OCI-LY3 (cell line): Measurements from ENCODE around the gene RPL37.

Experiments
- EZH2phosphoT487 ChIP-seq: fragments of 200-600 bp; shearing (Covaris generic); IDR thresholded peaks from 2 replicates; pipeline ENCODE4 v1.6.1; 2018; ENCODE audit warnings: antibody characterized with exemption, mixed run types, low read depth
- TF ChIP-seq, protein P1 (sequence below): fragments of 200-600, 300-600 bp; sonication (generic); IDR thresholded peaks from 2 replicates; pipeline ENCODE4 v1.5.1; 2014; ENCODE audit warnings: antibody characterized with exemption, low read length, low read depth

DNA sequence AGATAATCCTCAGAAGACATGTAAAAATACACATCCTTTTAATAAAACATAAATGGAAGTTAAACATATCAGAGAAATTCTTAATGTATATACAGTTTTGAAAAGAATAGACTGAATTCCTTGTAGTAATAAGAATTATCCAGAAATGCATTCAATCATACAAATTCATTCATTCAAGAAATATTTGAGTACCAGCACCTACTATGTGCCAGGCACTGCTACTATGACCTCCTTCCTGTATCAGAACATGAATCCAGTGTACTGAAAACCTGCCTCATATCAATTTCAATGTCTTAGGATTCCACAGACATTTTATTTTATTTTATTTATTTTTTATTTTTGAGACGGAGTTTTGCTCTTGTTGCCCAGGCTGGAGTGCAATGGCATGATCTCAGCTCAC, 50.1 kb downstream of the RPL37 start:
- TF ChIP-seq, protein P1, sequence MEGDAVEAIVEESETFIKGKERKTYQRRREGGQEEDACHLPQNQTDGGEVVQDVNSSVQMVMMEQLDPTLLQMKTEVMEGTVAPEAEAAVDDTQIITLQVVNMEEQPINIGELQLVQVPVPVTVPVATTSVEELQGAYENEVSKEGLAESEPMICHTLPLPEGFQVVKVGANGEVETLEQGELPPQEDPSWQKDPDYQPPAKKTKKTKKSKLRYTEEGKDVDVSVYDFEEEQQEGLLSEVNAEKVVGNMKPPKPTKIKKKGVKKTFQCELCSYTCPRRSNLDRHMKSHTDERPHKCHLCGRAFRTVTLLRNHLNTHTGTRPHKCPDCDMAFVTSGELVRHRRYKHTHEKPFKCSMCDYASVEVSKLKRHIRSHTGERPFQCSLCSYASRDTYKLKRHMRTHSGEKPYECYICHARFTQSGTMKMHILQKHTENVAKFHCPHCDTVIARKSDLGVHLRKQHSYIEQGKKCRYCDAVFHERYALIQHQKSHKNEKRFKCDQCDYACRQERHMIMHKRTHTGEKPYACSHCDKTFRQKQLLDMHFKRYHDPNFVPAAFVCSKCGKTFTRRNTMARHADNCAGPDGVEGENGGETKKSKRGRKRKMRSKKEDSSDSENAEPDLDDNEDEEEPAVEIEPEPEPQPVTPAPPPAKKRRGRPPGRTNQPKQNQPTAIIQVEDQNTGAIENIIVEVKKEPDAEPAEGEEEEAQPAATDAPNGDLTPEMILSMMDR, result no peak
- no peak for TF ChIP-seq EZH2phosphoT487
